Smooth muscle cell (in vitro differentiated cells): ENCODE results near the gene UQCC2. TPM values are rescaled to one million over a fixed set of nuclear protein-coding genes. Genes with fewer than 3 reads are reported as not detected.

ENCODE experiments used
- DNase-seq: peaks from one replicate; lab custom pipeline; 2025; ENCODE audit not compliant: unreplicated experiment; lab: John Stamatoyannopoulos, UW
- H2AFZ ChIP-seq: fragments of 200-600 bp; sonication (generic); 2 replicates; pipeline ENCODE4 v1.6.0; 2016; ENCODE audit warnings: antibody characterized with exemption, low read depth, mild to moderate bottlenecking
- H3F3A ChIP-seq: fragments of 200-600 bp; sonication (generic); 2 replicates; pipeline ENCODE4 v1.6.0; 2017; ENCODE audit warnings: antibody characterized with exemption, low read depth
- H3K27ac ChIP-seq: fragments of 200-600 bp; sonication (generic); 2 replicates; pipeline ENCODE4 v1.5.1; 2016; ENCODE audit warnings: low read depth, mild to moderate bottlenecking
- H3K27me3 ChIP-seq: fragments of 200-600 bp; sonication (generic); 2 replicates; pipeline ENCODE4 v1.6.1; 2016; ENCODE audit warnings: low read depth, mild to moderate bottlenecking
- H3K36me3 ChIP-seq: fragments of 200-600 bp; sonication (generic); 2 replicates; pipeline ENCODE4 v1.5.1; 2016; ENCODE audit warnings: low read depth
- H3K4me1 ChIP-seq: fragments of 200-600 bp; sonication (generic); 2 replicates; pipeline ENCODE4 v1.5.1; 2016; ENCODE audit warnings: low read depth
- H3K4me2 ChIP-seq: fragments of 200-600 bp; sonication (generic); 2 replicates; pipeline ENCODE4 v1.6.0; 2016; ENCODE audit warnings: mild to moderate bottlenecking
- H3K4me3 ChIP-seq: fragments of 200-600 bp; sonication (generic); 2 replicates; pipeline ENCODE4 v1.5.1; 2016; ENCODE audit warnings: mild to moderate bottlenecking
- H3K79me2 ChIP-seq: fragments of 200-600 bp; sonication (generic); 2 replicates; pipeline ENCODE4 v1.6.0; 2016; ENCODE audit warnings: low read depth, mild to moderate bottlenecking
- H3K9ac ChIP-seq: fragments of 200-600 bp; sonication (generic); 2 replicates; pipeline ENCODE4 v1.6.0; 2016; ENCODE audit warnings: low read depth
- H3K9me3 ChIP-seq: fragments of 200-600 bp; sonication (generic); replicated peaks from 2 replicates; pipeline ENCODE4 v1.5.1; 2016; ENCODE audit warnings: low read depth
- H4K20me1 ChIP-seq: fragments of 200-600 bp; sonication (generic); 2 replicates; pipeline ENCODE4 v1.6.0; 2016; ENCODE audit warnings: low read depth
- CTCF ChIP-seq: fragments of 200-600 bp; sonication (generic); IDR thresholded peaks from 2 replicates; pipeline ENCODE4 v1.5.1; 2017; ENCODE audit warnings: borderline replicate concordance, mild to moderate bottlenecking, antibody characterized with exemption; ENCODE audit not compliant: insufficient read depth, poor library complexity, severe bottlenecking
- WGBS: methylation state at CpG from one replicate; pipeline ENCODE4 v1.1.7; 2016; ENCODE audit warnings: low lambda C conversion rate; 5-methylcytosine and 5-hydroxymethylcytosine counted together
- polyA plus RNA-seq: library from polyadenylated mRNA; unstranded; fragments of >200 nt; fragmentation: Nextera tagmentation; extraction: Ambion mirVana; gene quantifications from 2 replicates; pipeline ENCODE4 v1.2.1, GENCODE V29; 2016
- total RNA-seq: library from RNA; depleted of rRNA; stranded (reverse); fragments of >200 nt; gene quantifications from 2 replicates; pipeline ENCODE4 v1.2.3, GENCODE V29; 2014

UQCC2 gene
- total and polyA plus RNA-seq, 2 experiments from 2014 or later = 67.3 to 208 TPM

- H3K27ac ChIP-seq = no peak overlapping the region
- no peak overlapping the region for H2AFZ ChIP-seq
- TF ChIP-seq CTCF = no peak
- H3K4me1 ChIP-seq = peaks cover 6% of the 10 kb centered on the region
- no peaks in the 10 kb centered on the region for H3K9me3 ChIP-seq
- no peaks in the 10 kb centered on the region for H3F3A ChIP-seq
- H3K9ac ChIP-seq = no peak overlapping the region
- H3K79me2 ChIP-seq = peaks cover 10% of the 10 kb centered on the region
- no peak overlapping the region for H3K4me2 ChIP-seq
- H3K36me3 ChIP-seq = no peaks in the 10 kb centered on the region
- H3K4me3 ChIP-seq = no peak overlapping the region
- WGBS = 95% methylated on average over 5 of the region's 5 CpGs
- peaks cover 6% of the 10 kb centered on the region for H4K20me1 ChIP-seq
- no peak for DNase-seq
- no peaks in the 10 kb centered on the region for H3K27me3 ChIP-seq
Measured at GRCh38 chr6:33707771-33708170, 3.7 kb downstream of the UQCC2 start.

GRCh38 chr6:33705955-33706725 lies 5.4 kb downstream of the UQCC2 start:
- DNase-seq = no peak
- Histone ChIP-seq H3K9me3 (no peaks in the 10 kb centered on the region), H3K4me2 (no peak overlapping the region), H3K27me3 (no peaks in the 10 kb centered on the region), H3K4me1 (peaks cover 6% of the 10 kb centered on the region), H3F3A (no peaks in the 10 kb centered on the region), H3K79me2 (peaks cover 10% of the 10 kb centered on the region), H2AFZ (no peak overlapping the region), H3K9ac (no peak overlapping the region), H3K36me3 (no peaks in the 10 kb centered on the region), H4K20me1 (peaks cover 6% of the 10 kb centered on the region), H3K4me3 (no peak overlapping the region), H3K27ac (no peak overlapping the region)
- no peak for TF ChIP-seq CTCF
- WGBS = 84% methylated on average over 16 of the region's 16 CpGs

- WGBS = 66% methylated on average over 9 of the region's 9 CpGs
- H3K27me3 ChIP-seq = no peaks in the 10 kb centered on the region
- no peak overlapping the region for H3K27ac ChIP-seq
- H3K4me1 ChIP-seq = no peaks in the 10 kb centered on the region
- no peak overlapping the region for H3K4me3 ChIP-seq
- H3K79me2 ChIP-seq = peaks cover 3% of the 10 kb centered on the region
- H3F3A ChIP-seq = no peaks in the 10 kb centered on the region
- no peak overlapping the region for H3K4me2 ChIP-seq
- DNase-seq = no peak
- H3K36me3 ChIP-seq = no peaks in the 10 kb centered on the region
- TF ChIP-seq CTCF = no peak
- no peak overlapping the region for H3K9ac ChIP-seq
- H3K9me3 ChIP-seq = no peaks in the 10 kb centered on the region
- H2AFZ ChIP-seq = no peak overlapping the region
- peaks cover 6% of the 10 kb centered on the region for H4K20me1 ChIP-seq
Measured at GRCh38 chr6:33705268-33705885, 6.1 kb downstream of the UQCC2 start.
